Liver (tissue), 9 donors: ENCODE data around the gene URM1. TPM values are rescaled to one million over a fixed set of nuclear protein-coding genes. Genes with fewer than 3 reads are reported as not detected.

Experiments used
- DNase-seq: peaks from one replicate; pipeline ENCODE4 v3.0.0-alpha.2; 2017; ENCODE audit warnings: low spot score
- H3K27ac ChIP-seq, 2 donors: one replicate each; pipeline ENCODE4 v1.7.0; 2013; ENCODE audit warnings: inconsistent platforms in 2 of 2, low read length in 2 of 2, control low read depth in 1 of 2, low read depth in 1 of 2, mild to moderate bottlenecking in 1 of 2
- H3K27me3 ChIP-seq, 4 donors: one replicate each; pipeline versions ENCODE4 v1.6.1 to v1.7.0; 2013; ENCODE audit warnings: low read length in 3 of 4, inconsistent platforms in 1 of 4, mild to moderate bottlenecking in 1 of 4, moderate library complexity in 1 of 4; ENCODE audit not compliant: control insufficient read depth in 4 of 4, insufficient read depth in 4 of 4
- H3K36me3 ChIP-seq, 4 donors: one replicate each; pipeline versions ENCODE4 v1.6.1 to v1.7.0; 2013; ENCODE audit warnings: low read length in 3 of 4, mild to moderate bottlenecking in 3 of 4, low read depth in 1 of 4, moderate library complexity in 1 of 4; ENCODE audit not compliant: control insufficient read depth in 4 of 4, insufficient read depth in 3 of 4
- H3K4me1 ChIP-seq, 4 donors: one replicate each; pipeline versions ENCODE4 v1.6.1 to v1.7.0; 2013; ENCODE audit warnings: low read length in 3 of 4, mild to moderate bottlenecking in 3 of 4, moderate library complexity in 1 of 4; ENCODE audit not compliant: control insufficient read depth in 4 of 4, insufficient read depth in 4 of 4
- H3K4me3 ChIP-seq, 3 donors: one replicate each; pipeline versions ENCODE4 v1.6.1 to v1.7.0; 2013; ENCODE audit warnings: low read length in 3 of 3, control low read depth in 1 of 3, low read depth in 1 of 3, mild to moderate bottlenecking in 1 of 3
- H3K9ac ChIP-seq, 2 donors: one replicate each; pipeline ENCODE4 v1.7.0; 2013; ENCODE audit warnings: low read length in 2 of 2, mild to moderate bottlenecking in 2 of 2, moderate library complexity in 2 of 2, control low read depth in 1 of 2, low read depth in 1 of 2
- H3K9me3 ChIP-seq, 4 donors: one replicate each; pipeline versions ENCODE4 v1.6.1 to v1.7.0; 2013; ENCODE audit warnings: low read length in 3 of 4; ENCODE audit not compliant: control insufficient read depth in 4 of 4
- ATF3 ChIP-seq: IDR thresholded peaks from 2 replicates; pipeline ENCODE4 v1.6.1; 2016; ENCODE audit warnings: antibody characterized with exemption
- CTCF ChIP-seq: fragments of 150-350 bp; IDR thresholded peaks from 2 replicates; pipeline ENCODE4 v1.5.1; 2017; ENCODE audit warnings: improper control_type of control experiment, low read depth, low read length; ENCODE audit not compliant: missing input control
- EGR1 ChIP-seq, 2 donors: IDR thresholded peaks; 2 replicates each; pipeline ENCODE4 v1.6.1; 2016 to 2018; ENCODE audit warnings: antibody characterized with exemption in 2 of 2, low read depth in 2 of 2
- FOXA1 ChIP-seq: IDR thresholded peaks from 2 replicates; pipeline ENCODE4 v1.6.1; 2016; ENCODE audit warnings: antibody characterized with exemption
- FOXA2 ChIP-seq: IDR thresholded peaks from 2 replicates; pipeline ENCODE4 v1.6.1; 2016; ENCODE audit warnings: antibody characterized with exemption
- GABPA ChIP-seq, 2 donors: IDR thresholded peaks in 1 of 2; conservative IDR thresholded peaks in 1 of 2; 2 replicates each; pipeline ENCODE4 v1.6.1; 2016; ENCODE audit warnings: antibody characterized with exemption in 2 of 2, mild to moderate bottlenecking in 1 of 2, moderate library complexity in 1 of 2
- HNF4A ChIP-seq, 2 donors: conservative IDR thresholded peaks; 2 replicates each; pipeline ENCODE4 v1.6.1; 2016; ENCODE audit warnings: antibody characterized with exemption in 2 of 2, mild to moderate bottlenecking in 2 of 2
- HNF4G ChIP-seq: IDR thresholded peaks from 2 replicates; pipeline ENCODE4 v1.6.1; 2016; ENCODE audit warnings: antibody characterized with exemption
- JUND ChIP-seq, 2 donors: IDR thresholded peaks; 2 replicates each; pipeline ENCODE4 v1.6.1; 2016; ENCODE audit warnings: antibody characterized with exemption in 2 of 2
- NR2F2 ChIP-seq: IDR thresholded peaks from 2 replicates; pipeline ENCODE4 v1.6.1; 2016; ENCODE audit warnings: antibody characterized with exemption
- RAD21 ChIP-seq, 2 donors: IDR thresholded peaks; 2 replicates each; pipeline ENCODE4 v1.6.1; 2016; ENCODE audit warnings: antibody characterized with exemption in 2 of 2, mild to moderate bottlenecking in 2 of 2
- REST ChIP-seq: IDR thresholded peaks from 2 replicates; pipeline ENCODE4 v1.6.1; 2016; ENCODE audit warnings: antibody characterized with exemption, mild to moderate bottlenecking
- RXRA ChIP-seq, 2 donors: IDR thresholded peaks; 2 replicates each; pipeline ENCODE4 v1.6.1; 2017 to 2018; ENCODE audit warnings: antibody characterized with exemption in 2 of 2, mild to moderate bottlenecking in 1 of 2
- SP1 ChIP-seq: IDR thresholded peaks from 2 replicates; pipeline ENCODE4 v1.6.1; 2018; ENCODE audit warnings: antibody characterized with exemption, mild to moderate bottlenecking
- TAF1 ChIP-seq: conservative IDR thresholded peaks from 2 replicates; pipeline ENCODE4 v1.6.1; 2016; ENCODE audit warnings: antibody characterized with exemption, mild to moderate bottlenecking
- YY1 ChIP-seq: IDR thresholded peaks from 2 replicates; pipeline ENCODE4 v1.6.1; 2016; ENCODE audit warnings: antibody characterized with exemption, mild to moderate bottlenecking
- ZBTB33 ChIP-seq: IDR thresholded peaks from 2 replicates; pipeline ENCODE4 v1.6.1; 2016; ENCODE audit warnings: antibody characterized with exemption
- WGBS: extraction: QIAGEN DNeasy Blood & Tissue Kit; methylation state at CpG from one replicate; pipeline ENCODE4 v1.1.7; 2013; 5-methylcytosine and 5-hydroxymethylcytosine counted together
- polyA plus RNA-seq, 2 donors: library from polyadenylated mRNA; stranded (reverse) in 1 of 2; unstranded in 1 of 2; fragments of 200-250 nt in 1 of 2; fragments of >200 nt in 1 of 2; fragmentation: Nextera tagmentation in 1 of 2; extraction: Ambion mirVana in 1 of 2; gene quantifications; one replicate each; pipeline versions ENCODE4 v1.2.1 to v1.2.3, GENCODE V29; 2013 to 2015
- total RNA-seq, 2 donors: library from RNA; depleted of rRNA; stranded (reverse); fragments of >200 nt; gene quantifications; one replicate each; pipeline ENCODE4 v1.2.3, GENCODE V29; 2014
- TF ChIP-seq, protein P1 (sequence below): IDR thresholded peaks from 2 replicates; pipeline ENCODE4 v1.6.1; 2016; ENCODE audit warnings: antibody characterized with exemption
- donor health status: healthy.
- donor health status: healthy.
- donor health status: healthy.
- donor health status: healthy.
- donor health status: healthy.

Gene URM1
- total RNA-seq = 10 to 100 TPM; 12.1 to 17.3 TPM
- 10 to 100 TPM; 21.8 to 35.0 TPM for polyA plus RNA-seq

DNA sequence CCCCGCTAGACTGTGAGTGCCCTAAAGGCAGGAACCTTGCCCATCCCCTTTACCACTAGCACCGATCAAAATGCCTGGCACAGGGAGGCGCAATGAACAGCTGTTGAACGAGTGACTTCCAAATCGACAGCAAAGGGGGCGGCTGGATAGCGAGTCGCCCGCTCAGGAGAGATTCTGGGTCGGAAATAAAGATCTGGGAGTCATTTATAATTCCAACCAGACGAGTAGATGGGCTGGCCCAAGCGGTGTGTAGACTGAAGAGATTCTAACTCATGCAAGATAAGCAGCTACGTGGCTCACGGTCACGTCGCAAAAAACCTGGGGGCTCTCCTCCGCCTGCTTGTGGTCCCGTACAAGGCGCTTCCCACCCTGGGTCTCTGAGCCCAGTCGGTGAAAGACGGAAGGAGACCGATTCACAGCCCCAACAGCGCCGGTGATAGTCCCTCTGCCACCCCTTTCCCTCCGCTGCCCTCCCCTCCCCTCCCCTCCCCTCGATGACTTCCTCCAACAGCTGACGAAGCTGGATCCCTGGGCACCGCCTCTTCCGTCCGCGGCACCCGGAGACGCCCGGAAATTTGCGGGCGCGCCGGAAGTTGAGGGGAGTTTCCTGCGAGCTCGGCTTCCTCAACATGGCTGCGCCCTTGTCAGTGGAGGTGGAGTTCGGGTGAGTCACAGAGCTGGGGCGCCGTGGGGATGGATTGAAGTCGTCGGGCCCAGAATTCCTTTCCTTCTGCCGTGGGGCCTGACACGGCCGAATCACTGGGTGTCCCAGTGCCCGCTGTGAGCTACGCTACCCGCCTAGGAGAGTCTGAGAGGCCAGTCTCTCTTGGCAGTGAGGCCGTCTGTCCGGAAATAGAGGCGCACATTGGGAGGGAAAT lies at the start of gene URM1:
Gene URM1, plus strand, starts transcription at position 623 of the 878 bp plus-strand sequence. Its CDS starts 7 bp downstream, at position 630.
- Histone ChIP-seq H3K4me3 (peak within 1 kb of the TSS; percentile 71 to 99 (median 78)), H3K4me1 (peaks cover 0 to 20% (median 17%) of the 10 kb centered on the region in 4 donors), H3K9ac (peak within 1 kb of the TSS; percentile 79 to 99), H3K36me3 (peaks cover 0 to 3% (median 0%) of the 10 kb centered on the region in 4 donors), H3K27ac (peak within 1 kb of the TSS; percentile 84 to 87), H3K9me3 (no peaks in the 10 kb centered on the region), H3K27me3 (no peaks in the 10 kb centered on the region)
- peak; percentile 96 for DNase-seq
- TF ChIP-seq HNF4G (no peak), CTCF (no peak), ZBTB33 (peak; percentile 66), RAD21 (IDR thresholded peaks at IDR 0.05) (no peak), TAF1 (peak; percentile 35), SP1 (peak; percentile 55), REST (peak; percentile 31), GABPA (IDR thresholded peaks at IDR 0.05 in 1 of 2, conservative IDR thresholded peaks at IDR 0.05 in 1 of 2) (peak; percentile 91 to 99), FOXA1 (peak; percentile 38), ATF3 (no peak), YY1 (peak; percentile 99), HNF4A (conservative IDR thresholded peaks at IDR 0.05) (no peak), EGR1 (IDR thresholded peaks at IDR 0.05; ENCODE audit: low read depth in 2 of 2) (peak; percentile 69 to 92), NR2F2 (no peak), JUND (IDR thresholded peaks at IDR 0.05) (peak; percentile 19 to 61), FOXA2 (no peak), RXRA (IDR thresholded peaks at IDR 0.05) (peak in 1 of 2 donors; percentile 27)
- TF ChIP-seq, protein P1, sequence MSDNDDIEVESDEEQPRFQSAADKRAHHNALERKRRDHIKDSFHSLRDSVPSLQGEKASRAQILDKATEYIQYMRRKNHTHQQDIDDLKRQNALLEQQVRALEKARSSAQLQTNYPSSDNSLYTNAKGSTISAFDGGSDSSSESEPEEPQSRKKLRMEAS = peak; percentile 95
- under 1% methylated on average over 55 of the region's 55 CpGs for WGBS
